Hepatocyte (in vitro differentiated cells): ENCODE results near the gene HINT2.

ENCODE experiments used
- CTCF ChIP-seq: fragments of 200-600 bp; sonication (generic); IDR thresholded peaks from 2 replicates; pipeline ENCODE4 v1.5.1; 2016; ENCODE audit warnings: antibody characterized with exemption, mild to moderate bottlenecking; ENCODE audit not compliant: poor library complexity
- EZH2 ChIP-seq: fragments of 200-600 bp; sonication (generic); IDR thresholded peaks from 2 replicates; pipeline ENCODE4 v1.6.1; 2016; ENCODE audit warnings: antibody characterized with exemption, mild to moderate bottlenecking, borderline replicate concordance
- EZH2phosphoT487 ChIP-seq: fragments of 200-600 bp; sonication (generic); IDR thresholded peaks from one replicate; pipeline ENCODE4 v1.6.1; 2018; ENCODE audit warnings: antibody characterized with exemption, mild to moderate bottlenecking, low read depth, moderate library complexity; ENCODE audit not compliant: unreplicated experiment, severe bottlenecking

- TF ChIP-seq CTCF (no peak), EZH2 (no peak), EZH2phosphoT487 (no peak)
These were observed 39.4 kb upstream of the HINT2 start for GRCh38 chr9:35854091-35854762.
